ENCODE data around the gene IFITM1. TPM values are rescaled to one million over a fixed set of nuclear protein-coding genes. Genes with fewer than 3 reads are reported as not detected.

IFITM1 gene
- total and polyA plus RNA-seq, 2 experiments from 2014 or later: 68.9 to 74.3 TPM

GRCh38 chr11:356610-357009, 42.8 kb downstream of the IFITM1 start:
- no peaks in the 10 kb centered on the region for H3K36me3 ChIP-seq
- no peak overlapping the region for H3K4me3 ChIP-seq
- H3K27me3 ChIP-seq: no peaks in the 10 kb centered on the region
- TF ChIP-seq, protein P1, sequence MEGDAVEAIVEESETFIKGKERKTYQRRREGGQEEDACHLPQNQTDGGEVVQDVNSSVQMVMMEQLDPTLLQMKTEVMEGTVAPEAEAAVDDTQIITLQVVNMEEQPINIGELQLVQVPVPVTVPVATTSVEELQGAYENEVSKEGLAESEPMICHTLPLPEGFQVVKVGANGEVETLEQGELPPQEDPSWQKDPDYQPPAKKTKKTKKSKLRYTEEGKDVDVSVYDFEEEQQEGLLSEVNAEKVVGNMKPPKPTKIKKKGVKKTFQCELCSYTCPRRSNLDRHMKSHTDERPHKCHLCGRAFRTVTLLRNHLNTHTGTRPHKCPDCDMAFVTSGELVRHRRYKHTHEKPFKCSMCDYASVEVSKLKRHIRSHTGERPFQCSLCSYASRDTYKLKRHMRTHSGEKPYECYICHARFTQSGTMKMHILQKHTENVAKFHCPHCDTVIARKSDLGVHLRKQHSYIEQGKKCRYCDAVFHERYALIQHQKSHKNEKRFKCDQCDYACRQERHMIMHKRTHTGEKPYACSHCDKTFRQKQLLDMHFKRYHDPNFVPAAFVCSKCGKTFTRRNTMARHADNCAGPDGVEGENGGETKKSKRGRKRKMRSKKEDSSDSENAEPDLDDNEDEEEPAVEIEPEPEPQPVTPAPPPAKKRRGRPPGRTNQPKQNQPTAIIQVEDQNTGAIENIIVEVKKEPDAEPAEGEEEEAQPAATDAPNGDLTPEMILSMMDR (IDR thresholded peaks at IDR 0.05; ENCODE audit: low read depth, low read length): no peak
- no peaks in the 10 kb centered on the region for H3K9me3 ChIP-seq (ENCODE audit: low read depth)
- peaks cover 6% of the 10 kb centered on the region for H3K4me1 ChIP-seq (ENCODE audit: low read depth)
- no peak overlapping the region for H3K27ac ChIP-seq
- DNase-seq (ENCODE audit: low read depth in 1 of 2, low spot score in 1 of 2): no peak

GRCh38 chr11:357582-357981, 43.7 kb downstream of the IFITM1 start:
- H3K9me3 ChIP-seq (ENCODE audit: low read depth): no peaks in the 10 kb centered on the region
- no peaks in the 10 kb centered on the region for H3K36me3 ChIP-seq
- no peak overlapping the region for H3K4me3 ChIP-seq
- no peak for DNase-seq (ENCODE audit: low read depth in 1 of 2, low spot score in 1 of 2)
- no peaks in the 10 kb centered on the region for H3K27me3 ChIP-seq
- H3K4me1 ChIP-seq (ENCODE audit: low read depth): peaks cover 6% of the 10 kb centered on the region
- H3K27ac ChIP-seq: no peak overlapping the region
- TF ChIP-seq, protein P1 (IDR thresholded peaks at IDR 0.05; ENCODE audit: low read depth, low read length): no peak

DNA sequence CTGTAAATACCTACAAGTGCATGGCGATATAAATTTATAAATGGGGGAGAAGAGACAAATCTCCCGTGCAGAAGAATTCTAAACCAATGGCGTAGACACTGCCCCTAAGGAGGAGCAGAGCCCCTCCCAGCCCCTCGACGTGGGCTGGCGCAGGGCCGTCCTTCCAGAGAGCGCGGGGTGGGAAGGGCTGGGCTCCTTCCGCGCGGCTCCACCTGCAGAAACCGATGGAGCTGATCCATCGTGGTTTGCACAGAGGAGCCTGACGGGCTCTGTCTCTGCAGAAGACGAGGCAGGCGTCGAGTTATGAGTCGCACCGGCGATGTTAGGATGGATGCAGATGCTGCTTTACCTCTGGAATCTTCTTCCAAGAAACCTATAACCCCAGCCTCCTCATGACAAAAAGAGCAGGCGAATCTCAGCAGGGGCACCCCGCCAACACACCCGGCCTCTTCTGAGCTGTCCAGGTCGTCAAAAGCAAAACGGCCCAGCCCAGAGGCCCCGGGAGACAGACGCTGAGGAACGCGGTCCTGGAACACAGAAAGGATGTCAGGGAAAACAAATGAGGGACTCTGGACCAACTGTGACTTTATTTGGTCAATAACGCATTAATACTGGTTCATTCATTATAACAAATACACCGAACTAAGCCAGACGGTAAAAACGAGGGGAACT, 44.4 kb downstream of the IFITM1 start:
- no peaks in the 10 kb centered on the region for H3K27me3 ChIP-seq
- no peak for DNase-seq (ENCODE audit: low read depth in 1 of 2, low spot score in 1 of 2)
- H3K4me3 ChIP-seq: no peak overlapping the region
- H3K36me3 ChIP-seq: no peaks in the 10 kb centered on the region
- H3K27ac ChIP-seq: no peak overlapping the region
- TF ChIP-seq, protein P1 (IDR thresholded peaks at IDR 0.05; ENCODE audit: low read depth, low read length): no peak
- H3K4me1 ChIP-seq (ENCODE audit: low read depth): peaks cover 6% of the 10 kb centered on the region
- no peaks in the 10 kb centered on the region for H3K9me3 ChIP-seq (ENCODE audit: low read depth)

DNA sequence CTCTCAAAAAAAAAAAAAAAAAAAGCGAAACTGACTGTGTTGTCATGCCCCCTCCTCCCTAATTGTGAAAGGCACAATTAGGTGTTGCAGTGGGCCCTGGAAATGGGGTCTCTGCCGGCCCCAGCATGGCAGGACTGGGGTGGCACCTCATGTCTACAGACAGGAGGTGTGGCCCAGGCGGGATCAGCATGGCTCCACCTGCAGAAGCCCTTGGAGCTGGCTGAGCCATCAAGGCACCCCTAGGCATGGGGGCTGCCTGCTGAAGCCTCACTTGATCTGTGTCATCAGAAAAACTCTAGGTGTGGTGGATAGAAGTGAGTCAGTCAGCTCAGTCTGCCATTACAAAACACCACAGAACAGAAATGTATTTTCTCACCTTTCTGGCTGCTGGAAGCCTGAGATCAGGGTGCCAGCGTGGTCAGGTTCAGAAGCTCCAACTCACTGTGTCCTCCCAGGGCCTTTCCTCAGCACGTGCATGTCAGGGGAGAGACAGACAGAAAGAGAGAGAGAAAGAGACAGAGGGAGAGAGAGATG, 45.4 kb downstream of the IFITM1 start:
- TF ChIP-seq, protein P1 (IDR thresholded peaks at IDR 0.05; ENCODE audit: low read depth, low read length): no peak
- Histone ChIP-seq H3K9me3 (ENCODE audit: low read depth) (no peaks in the 10 kb centered on the region), H3K4me3 (no peak overlapping the region), H3K4me1 (ENCODE audit: low read depth) (peaks cover 6% of the 10 kb centered on the region), H3K36me3 (no peaks in the 10 kb centered on the region), H3K27me3 (no peaks in the 10 kb centered on the region), H3K27ac (no peak overlapping the region)
- no peak for DNase-seq (ENCODE audit: low read depth in 1 of 2, low spot score in 1 of 2)

DNA sequence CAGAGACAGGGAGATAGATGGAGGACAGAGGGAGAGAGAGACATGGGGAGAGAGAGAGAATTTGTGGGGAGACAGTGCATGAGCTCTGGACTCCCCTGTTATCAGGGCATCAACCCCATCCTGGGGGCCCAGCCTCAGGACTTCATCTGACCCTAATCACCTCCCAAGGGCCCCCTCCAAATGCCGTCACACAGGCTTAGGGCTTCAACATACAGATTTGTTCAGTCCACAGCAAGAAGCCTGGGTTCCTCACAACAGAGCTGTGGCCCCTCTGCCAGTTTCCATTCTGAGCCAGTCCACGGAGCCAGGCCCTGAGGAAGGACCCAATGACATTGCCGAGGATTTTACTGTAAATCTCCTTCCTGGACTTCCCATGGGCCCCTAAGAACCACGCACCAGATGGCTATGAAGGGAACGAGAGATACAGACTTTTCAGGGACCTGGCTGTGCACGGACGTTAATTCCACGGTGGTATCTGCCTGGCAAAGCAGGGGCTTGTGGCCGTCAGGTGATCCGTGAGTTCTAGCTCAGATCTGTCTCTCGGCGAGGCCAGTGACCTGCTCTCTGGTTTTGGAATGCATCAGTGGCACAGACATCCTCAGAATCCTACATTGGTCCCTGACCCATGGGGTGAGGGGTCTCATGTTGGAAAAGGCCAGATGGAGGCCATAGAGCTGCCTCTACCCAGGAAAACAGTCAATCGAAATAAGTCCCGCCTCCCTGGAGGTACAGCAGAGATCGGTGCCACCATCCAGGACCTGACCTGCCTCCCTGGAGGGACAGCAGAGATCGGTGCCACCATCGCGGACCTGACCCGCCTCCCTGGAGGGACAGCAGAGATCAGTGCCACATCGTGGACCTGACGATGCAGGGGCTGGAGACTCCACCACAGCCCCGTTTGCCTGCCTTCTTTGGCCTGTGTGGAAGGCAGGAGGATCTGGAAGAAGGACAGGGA, 46.8 kb downstream of the IFITM1 start:
- TF ChIP-seq, protein P1 (IDR thresholded peaks at IDR 0.05; ENCODE audit: low read depth, low read length): no peak
- H3K27ac ChIP-seq: no peak overlapping the region
- H3K4me1 ChIP-seq (ENCODE audit: low read depth): peaks cover 2% of the 10 kb centered on the region
- H3K27me3 ChIP-seq: no peaks in the 10 kb centered on the region
- H3K9me3 ChIP-seq (ENCODE audit: low read depth): no peaks in the 10 kb centered on the region
- DNase-seq (ENCODE audit: low read depth in 1 of 2, low spot score in 1 of 2): no peak
- H3K36me3 ChIP-seq: no peaks in the 10 kb centered on the region
- no peak overlapping the region for H3K4me3 ChIP-seq
